Kidney (tissue), 14 donors: ENCODE measurements around the gene GPR183. TPM values are rescaled to one million over a fixed set of nuclear protein-coding genes. Genes with fewer than 3 reads are reported as not detected.

Source experiments
- DNase-seq, 5 donors: peaks; one replicate each; pipeline ENCODE4 v3.0.0-alpha.2; 2013 to 2020
- FAIRE-seq: peaks from 2 replicates; lab custom pipeline; 2012; peaks lifted over from hg19 to GRCh38; lab: Jason Lieb, UNC
- H3K27ac ChIP-seq, 2 donors: one replicate each; pipeline ENCODE4 v1.7.0; 2013; ENCODE audit warnings: low read depth in 2 of 2, low read length in 2 of 2, inconsistent platforms in 1 of 2
- H3K27me3 ChIP-seq: one replicate; pipeline ENCODE4 v1.7.1; 2013; ENCODE audit warnings: low read length, inconsistent platforms; ENCODE audit not compliant: control insufficient read depth, insufficient read depth
- H3K36me3 ChIP-seq, 3 donors: one replicate each; pipeline versions ENCODE4 v1.7.0 to v1.7.1; 2013; ENCODE audit warnings: low read length in 3 of 3, control low read depth in 1 of 3, inconsistent platforms in 1 of 3; ENCODE audit not compliant: insufficient read depth in 3 of 3, control insufficient read depth in 2 of 3
- H3K4me1 ChIP-seq, 3 donors: one replicate each; pipeline versions ENCODE4 v1.7.0 to v1.7.1; 2013; ENCODE audit warnings: low read length in 3 of 3, inconsistent platforms in 1 of 3, low read depth in 1 of 3; ENCODE audit not compliant: control insufficient read depth in 2 of 3, insufficient read depth in 2 of 3
- H3K4me3 ChIP-seq, 3 donors: one replicate each; pipeline versions ENCODE4 v1.7.0 to v1.8.1; 2013; ENCODE audit warnings: low read length in 3 of 3, control low read depth in 1 of 3, inconsistent platforms in 1 of 3
- H3K9ac ChIP-seq, 3 donors: one replicate each; pipeline versions ENCODE4 v1.7.0 to v1.7.1; 2013; ENCODE audit warnings: low read length in 3 of 3, control low read depth in 1 of 3, inconsistent platforms in 1 of 3
- H3K9me3 ChIP-seq, 3 donors: one replicate each; pipeline versions ENCODE4 v1.7.0 to v1.7.1; 2013; ENCODE audit warnings: low read length in 3 of 3, control low read depth in 1 of 3, inconsistent platforms in 1 of 3; ENCODE audit not compliant: control insufficient read depth in 2 of 3, insufficient read depth in 1 of 3
- CTCF ChIP-seq: IDR thresholded peaks from 3 replicates; pipeline ENCODE4 v1.5.1; 2012; ENCODE audit warnings: mild to moderate bottlenecking, moderate library complexity, borderline replicate concordance; ENCODE audit not compliant: insufficient read depth; ENCODE audit errors: extremely low read depth
- intact Hi-C: fragments of 100-400 bp; cut with DNase I; formaldehyde crosslinking; loops from one replicate; pipeline ENCODE4 v1.11.1; 2022
- polyA plus RNA-seq: library from polyadenylated mRNA; stranded (reverse); fragments of 350-450 nt; fragmentation: Illumina TruSeq; extraction: RNeasy Lipid Tissue Mini Kit (QIAGEN cat#74804); gene quantifications from one replicate; pipeline ENCODE4 v1.2.3, GENCODE V29; 2014; ENCODE audit warnings: low read depth, low replicate concordance; ENCODE audit not compliant: insufficient read depth
- total RNA-seq: library from RNA; stranded (reverse); fragmentation: NEBNext Ultra II Directional; extraction: Animal tissue kit (Norgen Biotek cat#: 25700); gene quantifications from one replicate; pipeline ENCODE4 v1.2.1, GENCODE V29; 2021
- donor health status: control.
- donor health status: control.
- donor health status: control.
- donor health status: control.
- donor health status: control.
- donor health status: DM: yes; HTN: yes; CAD: no.
- donor health status: Normal renal cell carcinoma (clear cell type).

GPR183 gene
- total and polyA plus RNA-seq, 2 donors from 2014 or later, result 1.7 to 11.8 TPM

GRCh38 chr13:99355267-99356011 is 48.2 kb upstream of the GPR183 start:
- peak overlapping the region in 1 of 2 donors; percentile 79 for H3K27ac ChIP-seq
- H3K9ac ChIP-seq, result no peak overlapping the region
- DNase-seq (no peak), FAIRE-seq (no peak)
- TF ChIP-seq CTCF, result no peak
- intact Hi-C loops, result no loop called here
- H3K4me3 ChIP-seq, result no peak overlapping the region
- H3K9me3 ChIP-seq, result no peaks in the 10 kb centered on the region
- peaks cover 0 to 9% (median 3%) of the 10 kb centered on the region in 3 donors for H3K4me1 ChIP-seq
- H3K27me3 ChIP-seq, result no peaks in the 10 kb centered on the region
- H3K36me3 ChIP-seq, result peaks cover 2 to 20% (median 4%) of the 10 kb centered on the region in 3 donors

DNA sequence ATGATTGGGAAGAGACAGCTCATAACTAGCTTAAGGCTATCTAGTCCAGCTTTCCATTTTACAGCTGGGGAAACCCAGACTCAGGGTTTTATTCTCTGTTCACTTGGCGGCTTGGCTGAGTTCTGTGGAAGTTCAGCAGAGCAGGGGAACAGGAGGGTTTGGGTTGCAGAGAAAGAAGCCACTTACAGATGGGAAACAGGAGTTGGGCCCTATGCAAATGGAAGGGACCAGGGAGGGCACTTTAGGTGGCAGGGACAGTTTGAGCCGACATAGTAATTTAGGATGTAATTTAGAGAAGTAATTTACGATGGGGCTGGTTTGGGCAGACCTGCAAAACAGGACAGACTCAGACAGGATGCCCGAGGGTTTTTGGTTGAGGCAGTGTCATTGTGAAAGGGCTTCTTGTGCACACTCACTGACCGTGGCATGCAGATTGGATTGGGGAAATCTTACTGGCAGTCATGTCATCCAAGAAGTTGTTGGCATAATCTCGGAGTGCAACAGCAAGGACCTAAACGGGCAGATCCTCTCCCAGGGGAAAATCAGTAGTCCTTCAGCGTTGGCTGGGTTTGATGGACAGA is 47.3 kb upstream of the GPR183 start:
- H3K4me3 ChIP-seq, result no peak overlapping the region
- peaks cover 2 to 20% (median 4%) of the 10 kb centered on the region in 3 donors for H3K36me3 ChIP-seq
- H3K9ac ChIP-seq, result no peak overlapping the region
- H3K27me3 ChIP-seq, result no peaks in the 10 kb centered on the region
- TF ChIP-seq CTCF, result no peak
- H3K27ac ChIP-seq, result no peak overlapping the region
- intact Hi-C loops, result no loop called here
- FAIRE-seq (no peak), DNase-seq (no peak)
- H3K4me1 ChIP-seq, result peaks cover 0 to 9% (median 3%) of the 10 kb centered on the region in 3 donors
- no peaks in the 10 kb centered on the region for H3K9me3 ChIP-seq

DNA sequence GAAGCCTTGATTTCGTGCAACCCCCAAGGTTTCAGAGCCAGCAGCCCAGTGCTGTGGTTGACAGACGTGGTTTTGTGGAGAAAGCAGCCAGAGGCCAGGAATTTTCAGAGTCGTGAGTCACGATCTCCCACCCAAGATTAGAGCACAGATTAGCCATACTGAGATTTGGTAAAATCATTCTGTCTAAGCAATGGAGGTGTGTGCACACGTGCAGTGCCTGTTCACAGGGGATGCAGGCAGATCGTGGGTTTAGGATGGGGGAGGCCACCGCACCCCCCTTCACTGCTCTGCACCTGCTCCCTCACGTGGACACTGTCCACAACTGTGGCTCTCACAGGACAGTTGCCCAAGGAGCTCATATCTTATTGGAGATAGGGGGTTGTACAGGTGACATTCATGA is 46.6 kb upstream of the GPR183 start:
- DNase-seq (no peak), FAIRE-seq (no peak)
- no peaks in the 10 kb centered on the region for H3K9me3 ChIP-seq
- no peaks in the 10 kb centered on the region for H3K27me3 ChIP-seq
- no peak overlapping the region for H3K9ac ChIP-seq
- TF ChIP-seq CTCF, result no peak
- intact Hi-C loops, result no loop called here
- H3K4me3 ChIP-seq, result no peak overlapping the region
- peaks cover 2 to 20% (median 6%) of the 10 kb centered on the region in 3 donors for H3K36me3 ChIP-seq
- no peak overlapping the region for H3K27ac ChIP-seq
- H3K4me1 ChIP-seq, result peaks cover 0 to 9% (median 3%) of the 10 kb centered on the region in 3 donors
